HepG2 (cell line): ENCODE data around the gene SUMO1. TPM values are rescaled to one million over a fixed set of nuclear protein-coding genes. Genes with fewer than 3 reads are reported as not detected.

Source experiments
- ARID2 ChIP-seq: sonication (generic); formaldehyde crosslinking; IDR thresholded peaks from 2 replicates; pipeline ENCODE4 v1.8.1; 2022; ENCODE audit warnings: mild to moderate bottlenecking, missing genetic modification reagents, borderline replicate concordance
- DNMT1 ChIP-seq: sonication (generic); formaldehyde crosslinking; IDR thresholded peaks from 2 replicates; pipeline ENCODE4 v1.5.1; 2020; ENCODE audit warnings: mild to moderate bottlenecking, missing genetic modification reagents
- FOSL1 ChIP-seq: sonication (generic); formaldehyde crosslinking; IDR thresholded peaks from 2 replicates; pipeline ENCODE4 v1.9.0; 2021; ENCODE audit warnings: missing genetic modification reagents, borderline replicate concordance
- ISL2 ChIP-seq: sonication (generic); formaldehyde crosslinking; IDR thresholded peaks from 2 replicates; pipeline ENCODE4 v1.5.0; 2020; ENCODE audit warnings: missing genetic modification reagents
- KLF9 ChIP-seq: IDR thresholded peaks from 2 replicates; pipeline ENCODE4 v1.6.1; 2016; ENCODE audit warnings: low read depth
- ONECUT2 ChIP-seq: sonication (generic); formaldehyde crosslinking; IDR thresholded peaks from 2 replicates; pipeline ENCODE4 v1.4.0; 2020; ENCODE audit warnings: missing genetic modification reagents
- PCBP1 ChIP-seq: fragments of 200-400 bp; formaldehyde crosslinking; IDR thresholded peaks from 2 replicates; pipeline ENCODE4 v1.6.1; 2017; ENCODE audit warnings: mild to moderate bottlenecking, low read depth, low read length, borderline replicate concordance
- POLR2A ChIP-seq, 2 experiments: IDR thresholded peaks; 2 replicates each; pipeline ENCODE4 v1.6.1; 2011; ENCODE audit warnings: low read depth in 2 of 2, low read length in 2 of 2, mild to moderate bottlenecking in 1 of 2, moderate library complexity in 1 of 2; ENCODE audit not compliant: insufficient read depth in 1 of 2
- SP2 ChIP-seq: sonication (generic); formaldehyde crosslinking; IDR thresholded peaks from 2 replicates; pipeline ENCODE4 v1.5.1; 2020; ENCODE audit warnings: mild to moderate bottlenecking, missing genetic modification reagents
- TBL1XR1 ChIP-seq: fragments of 150-350 bp; IDR thresholded peaks from 2 replicates; pipeline ENCODE4 v1.6.1; 2014; ENCODE audit warnings: borderline replicate concordance, low read length; ENCODE audit not compliant: partially characterized antibody
- ZBTB21 ChIP-seq: sonication (generic); formaldehyde crosslinking; IDR thresholded peaks from 2 replicates; pipeline ENCODE4 v1.4.0; 2020; ENCODE audit warnings: missing genetic modification reagents
- ZMYM4 ChIP-seq: sonication (generic); formaldehyde crosslinking; IDR thresholded peaks from 2 replicates; pipeline ENCODE4 v1.8.1; 2023; ENCODE audit warnings: mild to moderate bottlenecking, missing genetic modification reagents
- ZNF3 ChIP-seq: IDR thresholded peaks from 2 replicates; pipeline ENCODE4 v1.7.0; 2017; ENCODE audit warnings: inconsistent platforms
- ZNF503 ChIP-seq: sonication (generic); formaldehyde crosslinking; IDR thresholded peaks from 2 replicates; pipeline ENCODE4 v1.4.0; 2020; ENCODE audit warnings: missing genetic modification reagents
- ZNF607 ChIP-seq: sonication (generic); formaldehyde crosslinking; IDR thresholded peaks from 2 replicates; pipeline ENCODE4 v1.5.1; 2020; ENCODE audit warnings: missing genetic modification reagents, mild to moderate bottlenecking, borderline replicate concordance
- ZNF773 ChIP-seq: sonication (generic); formaldehyde crosslinking; IDR thresholded peaks from 2 replicates; pipeline ENCODE4 v1.4.0; 2020; ENCODE audit warnings: missing genetic modification reagents, borderline replicate concordance
- polyA plus RNA-seq, 8 experiments: library from polyadenylated mRNA; depleted of rRNA in 3 of 8; stranded (reverse) in 7 of 8; unstranded in 1 of 8; fragments of >200 nt; fragmentation: Illumina TruSeq in 4 of 8; extraction: Trizol in 4 of 8; gene quantifications; 2 replicates each; pipeline versions ENCODE4 v1.2.1 to v1.2.3, GENCODE V29; 2011 to 2016; ENCODE audit warnings: low read depth in 4 of 8, missing spikeins in 1 of 8, mixed read lengths in 1 of 8; ENCODE audit not compliant: insufficient read depth in 1 of 8
- total RNA-seq, 5 experiments: library from RNA; depleted of rRNA; stranded (reverse); fragments of >200 nt; fragmentation: Illumina TruSeq; extraction: Trizol; gene quantifications; 2 replicates each; pipeline ENCODE4 v1.2.3, GENCODE V29; 2016; ENCODE audit warnings: low read depth in 1 of 5
- TF ChIP-seq, protein P1 (sequence below): sonication (generic); formaldehyde crosslinking; IDR thresholded peaks from 2 replicates; pipeline ENCODE4 v1.4.0; 2020; ENCODE audit warnings: missing genetic modification reagents, borderline replicate concordance
- TF ChIP-seq, protein P2 (sequence below): sonication (generic); formaldehyde crosslinking; IDR thresholded peaks from 2 replicates; pipeline ENCODE4 v1.5.0; 2020; ENCODE audit warnings: missing genetic modification reagents, mild to moderate bottlenecking, borderline replicate concordance
- TF ChIP-seq, protein P3 (sequence below): sonication (generic); formaldehyde crosslinking; IDR thresholded peaks from 2 replicates; pipeline ENCODE4 v1.4.0; 2020; ENCODE audit warnings: missing genetic modification reagents, borderline replicate concordance
- TF ChIP-seq, protein P4 (sequence below): sonication (generic); formaldehyde crosslinking; IDR thresholded peaks from 2 replicates; pipeline ENCODE4 v1.5.1; 2020; ENCODE audit warnings: mild to moderate bottlenecking, missing genetic modification reagents, moderate library complexity

The SUMO1 gene
- total and polyA plus RNA-seq, 2 of the 13 experiments (the other 11 are each of a cell fraction or from before 2014, with no cell fraction given), result 101 to 173 TPM

- TF ChIP-seq, protein P1, sequence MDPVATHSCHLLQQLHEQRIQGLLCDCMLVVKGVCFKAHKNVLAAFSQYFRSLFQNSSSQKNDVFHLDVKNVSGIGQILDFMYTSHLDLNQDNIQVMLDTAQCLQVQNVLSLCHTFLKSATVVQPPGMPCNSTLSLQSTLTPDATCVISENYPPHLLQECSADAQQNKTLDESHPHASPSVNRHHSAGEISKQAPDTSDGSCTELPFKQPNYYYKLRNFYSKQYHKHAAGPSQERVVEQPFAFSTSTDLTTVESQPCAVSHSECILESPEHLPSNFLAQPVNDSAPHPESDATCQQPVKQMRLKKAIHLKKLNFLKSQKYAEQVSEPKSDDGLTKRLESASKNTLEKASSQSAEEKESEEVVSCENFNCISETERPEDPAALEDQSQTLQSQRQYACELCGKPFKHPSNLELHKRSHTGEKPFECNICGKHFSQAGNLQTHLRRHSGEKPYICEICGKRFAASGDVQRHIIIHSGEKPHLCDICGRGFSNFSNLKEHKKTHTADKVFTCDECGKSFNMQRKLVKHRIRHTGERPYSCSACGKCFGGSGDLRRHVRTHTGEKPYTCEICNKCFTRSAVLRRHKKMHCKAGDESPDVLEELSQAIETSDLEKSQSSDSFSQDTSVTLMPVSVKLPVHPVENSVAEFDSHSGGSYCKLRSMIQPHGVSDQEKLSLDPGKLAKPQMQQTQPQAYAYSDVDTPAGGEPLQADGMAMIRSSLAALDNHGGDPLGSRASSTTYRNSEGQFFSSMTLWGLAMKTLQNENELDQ, result peak; percentile 23; the same call in 1 of the 2 replicates
- TF ChIP-seq ZNF503 (CRISPR knock-in tag), result no peak
- peak; percentile 71 for TF ChIP-seq SP2 (CRISPR knock-in tag)
- TF ChIP-seq, protein P2, sequence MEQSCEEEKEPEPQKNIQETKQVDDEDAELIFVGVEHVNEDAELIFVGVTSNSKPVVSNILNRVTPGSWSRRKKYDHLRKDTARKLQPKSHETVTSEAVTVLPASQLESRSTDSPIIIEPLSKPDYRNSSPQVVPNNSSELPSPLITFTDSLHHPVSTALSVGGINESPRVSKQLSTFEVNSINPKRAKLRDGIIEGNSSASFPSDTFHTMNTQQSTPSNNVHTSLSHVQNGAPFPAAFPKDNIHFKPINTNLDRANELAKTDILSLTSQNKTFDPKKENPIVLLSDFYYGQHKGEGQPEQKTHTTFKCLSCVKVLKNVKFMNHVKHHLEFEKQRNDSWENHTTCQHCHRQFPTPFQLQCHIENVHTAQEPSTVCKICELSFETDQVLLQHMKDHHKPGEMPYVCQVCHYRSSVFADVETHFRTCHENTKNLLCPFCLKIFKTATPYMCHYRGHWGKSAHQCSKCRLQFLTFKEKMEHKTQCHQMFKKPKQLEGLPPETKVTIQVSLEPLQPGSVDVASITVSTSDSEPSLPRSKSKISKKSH (CRISPR knock-in tag), result peak; percentile 87; the same call in 1 of the 2 replicates
- peak; percentile 17; the same call in 1 of the 2 replicates for TF ChIP-seq ZNF773 (CRISPR knock-in tag)
- no peak for TF ChIP-seq ONECUT2 (CRISPR knock-in tag)
- TF ChIP-seq POLR2A (IDR thresholded peaks at IDR 0.05; ENCODE audit: insufficient read depth in 1 of 2, low read depth in 2 of 2, low read length in 2 of 2), result peak; percentile 69 to 94
- TF ChIP-seq KLF9 (CRISPR knock-in tag), result no peak
- 0 out of 2 replicates have a peak, but pooled peaks have one; percentile 24 for TF ChIP-seq ZBTB21 (CRISPR knock-in tag)
- TF ChIP-seq, protein P3, sequence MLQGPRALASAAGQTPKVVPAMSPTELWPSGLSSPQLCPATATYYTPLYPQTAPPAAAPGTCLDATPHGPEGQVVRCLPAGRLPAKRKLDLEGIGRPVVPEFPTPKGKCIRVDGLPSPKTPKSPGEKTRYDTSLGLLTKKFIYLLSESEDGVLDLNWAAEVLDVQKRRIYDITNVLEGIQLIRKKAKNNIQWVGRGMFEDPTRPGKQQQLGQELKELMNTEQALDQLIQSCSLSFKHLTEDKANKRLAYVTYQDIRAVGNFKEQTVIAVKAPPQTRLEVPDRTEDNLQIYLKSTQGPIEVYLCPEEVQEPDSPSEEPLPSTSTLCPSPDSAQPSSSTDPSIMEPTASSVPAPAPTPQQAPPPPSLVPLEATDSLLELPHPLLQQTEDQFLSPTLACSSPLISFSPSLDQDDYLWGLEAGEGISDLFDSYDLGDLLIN (CRISPR knock-in tag), result 0 out of 2 replicates have a peak, but pooled peaks have one; percentile 17
- TF ChIP-seq PCBP1, result 0 out of 2 replicates have a peak, but pooled peaks have one; percentile 65
- TF ChIP-seq ZNF3 (CRISPR knock-in tag), result no peak
- TF ChIP-seq DNMT1 (CRISPR knock-in tag), result 0 out of 2 replicates have a peak, but pooled peaks have one; percentile 75
- peak; percentile 82 for TF ChIP-seq ARID2 (CRISPR knock-in tag)
- TF ChIP-seq TBL1XR1, result no peak
- peak; percentile 53 for TF ChIP-seq ZNF607 (CRISPR knock-in tag)
- no peak for TF ChIP-seq FOSL1 (CRISPR knock-in tag)
- TF ChIP-seq ZMYM4 (CRISPR knock-in tag), result peak; percentile 87
- TF ChIP-seq ISL2 (CRISPR knock-in tag), result no peak; the same call in 1 of the 2 replicates
- TF ChIP-seq, protein P4, sequence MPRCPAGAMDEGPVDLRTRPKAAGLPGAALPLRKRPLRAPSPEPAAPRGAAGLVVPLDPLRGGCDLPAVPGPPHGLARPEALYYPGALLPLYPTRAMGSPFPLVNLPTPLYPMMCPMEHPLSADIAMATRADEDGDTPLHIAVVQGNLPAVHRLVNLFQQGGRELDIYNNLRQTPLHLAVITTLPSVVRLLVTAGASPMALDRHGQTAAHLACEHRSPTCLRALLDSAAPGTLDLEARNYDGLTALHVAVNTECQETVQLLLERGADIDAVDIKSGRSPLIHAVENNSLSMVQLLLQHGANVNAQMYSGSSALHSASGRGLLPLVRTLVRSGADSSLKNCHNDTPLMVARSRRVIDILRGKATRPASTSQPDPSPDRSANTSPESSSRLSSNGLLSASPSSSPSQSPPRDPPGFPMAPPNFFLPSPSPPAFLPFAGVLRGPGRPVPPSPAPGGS (CRISPR knock-in tag), result no peak
These were observed at the start of gene SUMO1 (continued) for GRCh38 chr2:202238234-202239197.
